Measurements from ENCODE around the gene TMEM147. TPM values are rescaled to one million over a fixed set of nuclear protein-coding genes. Genes with fewer than 3 reads are reported as not detected.

TMEM147 gene
- polyA plus RNA-seq, 6 donors from 2014 or later: 153 to 293 (median 162) TPM

DNA sequence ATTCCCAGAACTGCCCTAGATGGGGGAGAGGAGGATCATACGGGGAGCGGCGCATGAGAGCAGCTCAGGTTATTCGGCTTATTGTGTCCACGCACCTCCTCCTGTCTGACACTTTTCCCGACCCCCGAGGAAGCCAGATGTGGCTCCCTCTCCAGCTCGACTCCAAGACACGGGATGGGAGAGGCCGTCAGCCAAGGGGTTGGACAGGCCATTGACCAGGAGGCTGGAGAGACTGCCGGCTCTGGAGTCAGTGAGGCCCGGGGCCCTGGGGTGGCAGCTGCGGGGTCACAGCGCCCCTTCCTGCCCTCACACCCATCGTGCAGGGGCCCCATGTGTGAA, 34.8 kb upstream of the TMEM147 start:
- no peak for DNase-seq
- Mint-ChIP-seq H3K9me3 (no peaks in the 10 kb centered on the region), H3K27me3 (peaks cover 31 to 84% (median 82%) of the 10 kb centered on the region in 3 donors), H3K36me3 (no peaks in the 10 kb centered on the region), H3K4me1 (peaks cover 12 to 19% (median 14%) of the 10 kb centered on the region in 3 donors), H3K27ac (peak overlapping the region in 1 of 6 donors; percentile 11), H3K4me3 (peak overlapping the region in 4 of 8 donors; percentile 53 to 75 (median 67))
- ATAC-seq (ENCODE audit: low read depth in 2 of 2): peak in 1 of 2 donors; percentile 1

- Mint-ChIP-seq H3K27me3 (peaks cover 23 to 77% (median 77%) of the 10 kb centered on the region in 3 donors), H3K9me3 (no peaks in the 10 kb centered on the region), H3K36me3 (no peaks in the 10 kb centered on the region), H3K4me1 (peaks cover 12 to 19% (median 14%) of the 10 kb centered on the region in 3 donors), H3K4me3 (no peak overlapping the region), H3K27ac (peak overlapping the region in 2 of 6 donors; percentile 37 to 96)
- DNase-seq (no peak), ATAC-seq (ENCODE audit: low read depth in 2 of 2) (no peak)
Measured at GRCh38 chr19:35511337-35511736, 34.1 kb upstream of the TMEM147 start.

GRCh38 chr19:35512831-35513627, 32.4 kb upstream of the TMEM147 start:
- Mint-ChIP-seq H3K27ac (no peak overlapping the region), H3K4me3 (no peak overlapping the region), H3K27me3 (peaks cover 32 to 74% (median 71%) of the 10 kb centered on the region in 3 donors), H3K4me1 (peaks cover 12 to 19% (median 14%) of the 10 kb centered on the region in 3 donors), H3K9me3 (no peaks in the 10 kb centered on the region), H3K36me3 (no peaks in the 10 kb centered on the region)
- ATAC-seq (ENCODE audit: low read depth in 2 of 2) (no peak), DNase-seq (no peak)

- H3K36me3 Mint-ChIP-seq: no peaks in the 10 kb centered on the region
- H3K27ac Mint-ChIP-seq: no peak within 1 kb of the TSS
- H3K4me1 Mint-ChIP-seq: peaks cover 12 to 19% (median 14%) of the 10 kb centered on the region in 3 donors
- no peak for ATAC-seq (ENCODE audit: low read depth in 2 of 2)
- DNase-seq: no peak
- peaks cover 33 to 74% (median 67%) of the 10 kb centered on the region in 3 donors for H3K27me3 Mint-ChIP-seq
- no peaks in the 10 kb centered on the region for H3K9me3 Mint-ChIP-seq
- no peak within 1 kb of the TSS for H3K4me3 Mint-ChIP-seq
Measured at GRCh38 chr19:35513628-35514281, 31.7 kb upstream of the TMEM147 start, which contains the start of gene DMKN. DMKN (minus strand) TSS chr19:35513649; CDS start chr19:35513475, 174 bp downstream.

GRCh38 chr19:35514282-35514809, 31.1 kb upstream of the TMEM147 start:
- H3K4me1 Mint-ChIP-seq: peaks cover 12 to 16% (median 14%) of the 10 kb centered on the region in 3 donors

DNA sequence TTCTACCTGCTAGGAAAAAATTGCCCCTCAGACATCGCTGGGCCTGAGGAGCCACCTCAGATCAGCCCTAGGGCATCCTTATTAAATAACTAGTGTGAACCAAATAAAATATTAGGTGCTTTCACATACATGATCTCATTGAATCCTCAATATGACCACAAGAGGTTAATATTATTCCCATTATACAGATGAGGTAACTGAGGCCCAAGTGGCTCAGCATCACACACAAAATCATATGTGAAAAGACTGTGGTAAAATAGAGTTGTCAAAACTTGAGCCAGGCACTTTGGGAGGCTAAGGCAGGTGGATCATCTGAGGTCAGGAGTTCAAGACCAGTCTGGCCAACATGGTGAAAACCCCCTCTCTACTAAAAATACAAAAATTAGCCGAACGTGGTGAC, 29.1 kb upstream of the TMEM147 start:
- H3K4me1 Mint-ChIP-seq: peaks cover 0 to 4% (median 3%) of the 10 kb centered on the region in 3 donors
- peaks cover 32 to 62% (median 60%) of the 10 kb centered on the region in 3 donors for H3K27me3 Mint-ChIP-seq
- no peaks in the 10 kb centered on the region for H3K9me3 Mint-ChIP-seq
- ATAC-seq (ENCODE audit: low read depth in 2 of 2) (no peak), DNase-seq (no peak)
- H3K27ac Mint-ChIP-seq: no peak overlapping the region
- H3K36me3 Mint-ChIP-seq: no peaks in the 10 kb centered on the region
- no peak overlapping the region for H3K4me3 Mint-ChIP-seq

More at GRCh38 chr19:35514282-35514809, 31.1 kb upstream of the TMEM147 start:
- H3K27me3 Mint-ChIP-seq: peaks cover 32 to 74% (median 70%) of the 10 kb centered on the region in 3 donors
- ATAC-seq (ENCODE audit: low read depth in 2 of 2) (no peak), DNase-seq (no peak)
- H3K27ac Mint-ChIP-seq: no peak overlapping the region
- H3K36me3 Mint-ChIP-seq: no peaks in the 10 kb centered on the region
- no peaks in the 10 kb centered on the region for H3K9me3 Mint-ChIP-seq
- H3K4me3 Mint-ChIP-seq: no peak overlapping the region

- ATAC-seq (ENCODE audit: low read depth in 2 of 2) (no peak), DNase-seq (no peak)
- Mint-ChIP-seq H3K4me1 (peaks cover 0 to 4% (median 0%) of the 10 kb centered on the region in 3 donors), H3K4me3 (no peak overlapping the region), H3K36me3 (no peaks in the 10 kb centered on the region), H3K27me3 (peaks cover 32 to 53% (median 51%) of the 10 kb centered on the region in 3 donors), H3K27ac (no peak overlapping the region), H3K9me3 (no peaks in the 10 kb centered on the region)
Measured at GRCh38 chr19:35517342-35517741, 28.1 kb upstream of the TMEM147 start.

- Mint-ChIP-seq H3K27me3 (peaks cover 31 to 50% (median 43%) of the 10 kb centered on the region in 3 donors), H3K4me3 (no peak overlapping the region), H3K4me1 (peaks cover 0 to 7% (median 0%) of the 10 kb centered on the region in 3 donors), H3K27ac (no peak overlapping the region), H3K9me3 (no peaks in the 10 kb centered on the region), H3K36me3 (no peaks in the 10 kb centered on the region)
- ATAC-seq (ENCODE audit: low read depth in 2 of 2) (no peak), DNase-seq (no peak)
Measured at GRCh38 chr19:35518313-35518712, 27.1 kb upstream of the TMEM147 start.

GRCh38 chr19:35519291-35519690, 26.1 kb upstream of the TMEM147 start:
- no peak for DNase-seq
- Mint-ChIP-seq H3K27ac (no peak overlapping the region), H3K4me3 (no peak overlapping the region), H3K9me3 (no peaks in the 10 kb centered on the region), H3K27me3 (peaks cover 29 to 47% (median 40%) of the 10 kb centered on the region in 3 donors), H3K36me3 (no peaks in the 10 kb centered on the region), H3K4me1 (peaks cover 0 to 7% (median 0%) of the 10 kb centered on the region in 3 donors)
- no peak for ATAC-seq (ENCODE audit: low read depth in 2 of 2)

DNA sequence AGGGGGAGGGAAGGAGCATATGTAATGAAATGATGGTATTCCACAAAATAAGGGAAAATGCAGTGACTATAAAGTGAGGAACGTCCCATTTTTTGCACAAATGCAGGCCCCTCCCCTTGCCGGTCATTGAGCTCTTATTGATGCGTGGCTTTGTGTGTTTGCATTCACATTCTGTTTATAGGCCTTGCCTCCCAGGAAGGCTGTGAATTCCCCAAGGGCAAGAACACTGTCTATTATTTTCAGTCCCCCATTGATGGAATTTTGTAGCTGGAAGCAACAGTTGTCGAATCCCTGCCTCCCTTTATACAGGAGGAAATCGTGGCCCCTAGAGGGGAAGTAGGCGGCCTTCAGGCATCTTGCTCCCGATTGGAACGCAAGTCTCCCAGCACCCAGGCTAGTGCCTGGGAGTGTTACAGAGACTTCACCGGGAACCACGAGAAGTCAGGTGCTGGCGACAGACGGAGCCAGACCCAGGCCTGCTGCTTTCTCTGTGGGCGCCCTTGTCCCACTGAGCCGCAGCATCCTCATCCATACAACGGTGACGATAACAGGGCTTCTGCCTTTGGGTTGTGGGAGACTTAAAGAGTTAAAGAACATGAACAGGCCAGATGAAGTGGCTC, 24.2 kb upstream of the TMEM147 start:
- peaks cover 0 to 4% (median 0%) of the 10 kb centered on the region in 3 donors for H3K4me1 Mint-ChIP-seq
- H3K27ac Mint-ChIP-seq: no peak overlapping the region
- peaks cover 24 to 46% (median 34%) of the 10 kb centered on the region in 3 donors for H3K27me3 Mint-ChIP-seq
- no peak overlapping the region for H3K4me3 Mint-ChIP-seq
- H3K9me3 Mint-ChIP-seq: no peaks in the 10 kb centered on the region
- DNase-seq: no peak
- ATAC-seq (ENCODE audit: low read depth in 2 of 2): no peak
- H3K36me3 Mint-ChIP-seq: no peaks in the 10 kb centered on the region

DNA sequence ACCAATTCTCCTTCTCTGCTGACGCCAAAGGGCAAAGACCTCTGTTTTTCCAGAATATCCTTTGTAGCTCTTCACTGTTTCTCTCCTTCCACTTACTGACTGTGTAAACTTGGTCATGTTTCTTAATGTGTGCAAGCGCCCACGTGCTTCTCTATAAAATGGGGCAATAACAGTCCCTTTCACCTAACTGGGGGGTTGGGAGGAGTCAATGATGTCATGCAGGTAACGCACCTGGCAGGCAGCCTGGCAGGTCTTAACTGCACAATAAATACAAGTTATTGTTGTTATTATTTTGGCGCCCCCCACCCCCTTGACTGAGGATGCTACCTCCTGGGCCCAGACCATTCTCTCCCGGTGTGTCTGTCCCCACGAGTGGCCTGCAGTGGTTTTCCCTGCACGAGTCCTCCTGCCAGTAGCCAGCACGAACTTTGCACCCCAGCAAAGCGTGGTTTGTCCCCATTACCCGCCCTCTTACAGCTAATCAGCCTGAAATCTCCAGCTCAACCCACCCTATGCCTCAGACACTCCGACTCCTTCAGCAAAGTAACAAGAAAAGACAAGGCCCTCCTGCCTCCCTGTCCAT, 22.6 kb upstream of the TMEM147 start:
- H3K27ac Mint-ChIP-seq: peak overlapping the region in 1 of 6 donors; percentile 74
- peaks cover 20 to 53% (median 39%) of the 10 kb centered on the region in 3 donors for H3K27me3 Mint-ChIP-seq
- ATAC-seq (ENCODE audit: low read depth in 2 of 2) (no peak), DNase-seq (no peak)
- peaks cover 0 to 4% (median 0%) of the 10 kb centered on the region in 3 donors for H3K4me1 Mint-ChIP-seq
- peaks cover 0 to 10% of the 10 kb centered on the region in 2 donors for H3K36me3 Mint-ChIP-seq
- no peaks in the 10 kb centered on the region for H3K9me3 Mint-ChIP-seq
- H3K4me3 Mint-ChIP-seq: peak overlapping the region in 1 of 8 donors; percentile 0

DNA sequence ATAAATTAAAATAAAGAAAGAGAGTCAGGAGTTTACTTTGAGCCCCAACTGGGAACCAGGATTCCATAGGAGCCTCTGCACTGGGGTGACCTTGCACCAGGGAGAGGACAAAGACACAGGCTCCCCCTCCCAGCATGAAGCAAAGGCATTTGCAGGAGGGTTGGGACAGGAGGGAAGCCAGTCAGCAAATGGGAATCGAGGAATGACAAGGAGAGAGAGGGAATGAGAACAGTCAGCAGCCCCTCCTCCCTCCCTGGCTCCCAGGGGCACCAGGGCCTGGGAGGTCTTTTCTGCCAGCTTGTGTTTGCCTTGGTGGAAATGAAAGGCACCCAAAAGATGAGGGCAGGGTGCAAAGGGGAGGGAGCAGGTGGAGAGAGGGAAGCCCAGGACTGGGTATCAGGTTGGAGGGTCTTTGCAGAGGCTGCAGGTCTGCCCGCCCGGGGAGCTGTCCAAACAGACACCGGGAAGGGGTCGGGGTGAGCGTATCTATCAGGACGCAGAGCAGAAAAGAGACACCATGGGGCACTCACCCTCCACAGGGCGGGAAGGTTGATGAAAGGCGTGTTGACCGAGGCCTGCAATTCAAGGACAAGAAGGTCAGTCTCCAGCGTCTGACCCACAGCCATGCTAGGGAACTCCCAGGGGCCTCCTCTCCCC, 21.1 kb upstream of the TMEM147 start:
- DNase-seq (no peak), ATAC-seq (ENCODE audit: low read depth in 2 of 2) (no peak)
- Mint-ChIP-seq H3K4me3 (no peak overlapping the region), H3K9me3 (no peaks in the 10 kb centered on the region), H3K27me3 (peaks cover 24 to 58% (median 50%) of the 10 kb centered on the region in 3 donors), H3K27ac (peak overlapping the region in 1 of 6 donors; percentile 32), H3K36me3 (peaks cover 0 to 21% of the 10 kb centered on the region in 2 donors), H3K4me1 (peaks cover 0 to 4% (median 0%) of the 10 kb centered on the region in 3 donors)

All from naive B cell (primary cell).